HG03558 (cell line): ENCODE data around the gene COL18A1.

Experiments used
- ATAC-seq: cut with Tn5 transposase; IDR thresholded peaks from one replicate; pipeline ENCODE4 v1.9.1; 2021; ENCODE audit warnings: moderate number of reproducible peaks; ENCODE audit not compliant: unreplicated experiment; ENCODE audit errors: extremely low read depth

The COL18A1 gene

GRCh38 chr21:45464309-45464708 is 59.3 kb downstream of the COL18A1 start:
- no peak for ATAC-seq

- no peak for ATAC-seq
These were observed 60.1 kb downstream of the COL18A1 start for GRCh38 chr21:45465105-45465504.

DNA sequence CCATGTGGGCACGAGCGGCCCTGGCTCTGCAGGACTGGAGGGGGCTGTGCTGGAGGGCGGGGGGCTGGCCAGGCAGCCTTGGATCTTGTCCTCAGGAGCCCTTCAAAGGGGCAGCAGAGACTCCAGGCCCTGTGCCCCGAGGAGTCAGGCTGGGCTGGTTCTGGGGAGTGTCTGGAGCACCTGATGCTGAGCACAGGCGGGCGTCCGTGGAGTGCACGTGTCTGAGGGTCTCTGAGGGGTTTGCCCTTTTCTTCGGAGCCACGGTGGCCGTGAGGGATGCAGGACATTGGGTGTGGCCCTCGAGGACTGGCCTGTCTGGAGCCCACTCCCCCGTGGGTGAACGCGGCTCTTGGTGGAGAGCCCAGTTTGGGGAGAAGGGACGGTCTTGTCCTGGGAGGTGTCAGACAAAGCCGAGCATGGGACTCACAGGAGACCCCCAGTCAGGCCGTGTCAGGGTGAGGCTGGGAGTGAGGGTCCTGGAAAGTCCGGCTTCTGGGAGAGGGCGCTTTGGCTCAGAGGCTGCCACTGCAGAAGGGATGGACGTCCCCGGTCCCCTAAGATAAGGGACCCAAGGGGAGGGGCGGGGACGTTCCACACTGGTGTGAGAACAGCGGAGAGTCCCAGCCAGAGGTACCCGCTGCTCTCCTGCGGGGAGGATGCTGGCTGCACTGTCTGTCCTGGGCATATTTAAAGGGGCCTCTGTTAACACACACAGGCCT is 60.8 kb downstream of the COL18A1 start:
- no peak for ATAC-seq

DNA sequence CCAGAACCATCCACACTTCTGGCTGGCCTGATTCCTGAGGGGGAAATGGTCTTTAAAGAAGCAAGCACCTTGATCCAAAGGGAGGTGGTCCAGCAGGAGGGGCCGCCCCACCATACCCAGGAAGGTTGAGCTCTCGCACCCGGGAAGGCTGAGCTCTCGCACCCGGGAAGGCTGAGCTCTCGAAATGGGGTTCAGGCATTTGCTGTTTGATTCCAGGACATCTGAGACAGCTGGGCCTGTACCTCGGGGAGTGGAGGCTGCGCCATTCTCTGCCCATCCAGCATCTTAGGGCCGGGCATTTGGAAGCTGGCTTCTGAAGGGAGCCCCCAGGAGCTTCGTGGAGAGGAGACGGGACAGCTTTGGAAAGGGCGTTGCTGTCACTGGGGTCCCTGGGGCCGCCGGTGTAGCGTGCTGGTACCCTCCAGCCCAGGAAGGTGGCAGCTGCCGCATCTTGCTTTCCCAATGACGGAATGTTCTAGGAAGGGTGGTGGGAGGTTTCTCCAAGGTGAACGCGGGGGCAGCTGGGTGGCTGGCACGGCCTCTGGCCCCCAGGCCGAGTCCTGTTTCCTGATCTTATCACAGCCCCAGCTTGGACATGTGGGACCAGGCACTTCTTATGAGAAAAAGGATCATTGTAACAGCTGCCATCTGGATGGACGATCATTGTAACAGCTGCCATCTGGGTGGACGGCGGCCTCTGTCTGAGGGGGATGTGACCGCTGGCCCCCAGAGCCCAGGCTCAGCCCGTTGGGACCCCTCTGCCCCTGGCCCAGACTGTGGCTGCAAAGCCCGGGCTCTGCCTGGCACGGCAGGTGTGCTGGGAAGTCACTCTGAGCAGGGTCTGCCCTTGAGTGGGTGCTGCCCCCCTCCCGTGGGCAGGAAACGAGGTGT is 61.6 kb downstream of the COL18A1 start:
- ATAC-seq: no peak

DNA sequence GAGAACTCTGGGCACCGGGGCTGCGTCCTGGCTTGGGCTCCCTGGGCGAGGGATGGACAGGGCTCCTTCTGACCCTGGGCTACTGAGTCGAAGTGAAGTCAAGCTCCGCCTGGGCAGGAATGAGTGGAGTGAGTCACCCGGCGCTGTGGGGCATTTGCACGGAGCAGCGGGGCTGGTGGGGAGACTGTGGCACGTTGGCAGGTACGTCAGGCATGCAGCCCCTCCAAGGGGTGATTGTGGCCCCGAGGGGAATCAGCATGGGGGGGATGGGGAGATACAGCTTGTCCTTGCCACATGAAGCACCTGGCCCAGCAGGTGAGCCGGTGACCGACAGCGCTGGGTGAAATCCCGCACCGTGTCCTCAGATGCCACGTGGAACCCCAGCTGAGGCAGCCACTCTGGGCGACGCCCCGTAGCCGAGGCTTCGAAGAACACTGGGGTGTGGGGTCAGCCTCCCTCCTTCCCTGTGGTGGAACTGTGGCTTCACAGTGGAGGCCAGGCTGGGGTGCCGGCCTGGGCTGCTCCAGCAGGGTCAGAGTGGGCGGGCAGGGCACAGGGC is 62.3 kb downstream of the COL18A1 start:
- no peak for ATAC-seq

DNA sequence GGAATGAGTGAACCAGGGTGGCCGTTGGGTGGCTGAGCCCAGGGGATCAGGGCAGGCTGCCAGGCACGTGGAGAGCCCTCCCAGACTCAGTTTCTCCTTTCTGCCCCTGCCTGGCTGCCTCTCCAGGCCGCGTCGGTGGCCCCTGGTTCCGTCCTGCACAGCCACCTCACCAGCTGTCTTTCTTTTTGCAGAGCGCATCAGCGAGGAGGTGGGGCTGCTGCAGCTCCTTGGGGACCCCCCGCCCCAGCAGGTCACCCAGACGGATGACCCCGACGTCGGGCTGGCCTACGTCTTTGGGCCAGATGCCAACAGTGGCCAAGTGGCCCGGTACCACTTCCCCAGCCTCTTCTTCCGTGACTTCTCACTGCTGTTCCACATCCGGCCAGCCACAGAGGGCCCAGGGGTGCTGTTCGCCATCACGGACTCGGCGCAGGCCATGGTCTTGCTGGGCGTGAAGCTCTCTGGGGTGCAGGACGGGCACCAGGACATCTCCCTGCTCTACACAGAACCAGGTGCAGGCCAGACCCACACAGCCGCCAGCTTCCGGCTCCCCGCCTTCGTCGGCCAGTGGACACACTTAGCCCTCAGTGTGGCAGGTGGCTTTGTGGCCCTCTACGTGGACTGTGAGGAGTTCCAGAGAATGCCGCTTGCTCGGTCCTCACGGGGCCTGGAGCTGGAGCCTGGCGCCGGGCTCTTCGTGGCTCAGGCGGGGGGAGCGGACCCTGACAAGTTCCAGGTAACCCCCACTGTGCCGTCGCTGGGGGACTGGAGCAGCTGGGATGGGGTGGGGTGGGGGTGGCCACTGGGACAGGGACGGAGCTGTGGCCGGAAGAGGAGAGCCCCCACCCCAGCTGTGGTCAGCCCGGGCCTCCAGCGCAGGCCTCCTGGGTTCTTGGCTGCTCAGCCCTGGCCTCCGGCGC is 63.3 kb downstream of the COL18A1 start:
- ATAC-seq: no peak

DNA sequence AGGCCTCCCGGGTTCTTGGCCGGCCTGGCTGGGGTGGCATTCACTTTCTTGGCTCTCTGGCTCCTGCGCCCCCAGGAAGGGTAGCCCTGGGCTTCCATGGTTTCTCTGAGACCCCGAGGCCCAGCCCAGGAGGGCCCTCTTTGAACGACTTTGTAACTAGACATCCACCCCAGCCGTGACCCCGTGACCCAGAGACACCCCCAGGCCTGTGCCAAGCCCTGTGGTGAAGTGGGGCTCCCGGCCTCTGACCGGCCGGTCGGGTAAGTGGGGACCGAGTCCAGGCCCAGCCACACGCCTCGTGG is 64.0 kb downstream of the COL18A1 start:
- no peak for ATAC-seq

DNA sequence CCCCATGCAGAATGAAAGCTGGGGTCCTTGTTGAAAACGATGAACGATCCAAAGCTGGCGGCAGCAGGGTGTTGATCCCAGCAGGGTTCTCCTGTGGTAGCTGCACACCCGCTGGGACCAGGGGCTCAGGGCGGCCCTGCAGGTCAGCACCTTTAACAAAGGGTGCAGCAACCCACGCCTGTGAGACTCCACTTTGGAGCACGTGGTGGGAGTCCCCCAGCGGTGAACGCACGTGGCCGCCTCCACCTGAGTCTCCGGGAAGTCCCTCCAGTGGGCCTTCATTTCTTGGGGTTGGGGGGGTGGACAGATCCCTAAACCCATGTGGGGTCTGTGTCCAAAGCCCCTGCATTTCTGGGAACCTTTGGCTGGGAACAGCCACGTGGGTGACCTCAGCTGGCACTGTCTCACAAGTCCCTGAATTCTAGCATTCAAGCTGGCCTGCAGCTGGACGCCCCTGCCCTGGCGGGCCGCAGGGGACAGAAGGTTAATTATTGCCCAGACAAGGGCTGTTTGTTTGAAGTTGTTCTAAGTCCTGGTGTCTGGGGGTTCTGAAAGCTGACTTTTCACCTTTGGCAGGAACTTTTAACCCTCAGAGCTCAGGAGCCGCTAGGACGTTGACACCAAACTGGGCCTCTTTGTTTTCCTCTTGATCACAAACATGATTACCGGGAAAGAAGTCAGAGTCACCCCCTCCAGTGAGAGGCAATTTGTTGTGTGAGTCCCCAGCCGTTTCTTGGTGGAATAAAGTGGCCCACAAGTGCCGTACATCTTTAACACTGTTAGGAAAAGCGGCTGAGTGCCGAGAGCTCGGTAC is 64.5 kb downstream of the COL18A1 start:
- no peak for ATAC-seq

DNA sequence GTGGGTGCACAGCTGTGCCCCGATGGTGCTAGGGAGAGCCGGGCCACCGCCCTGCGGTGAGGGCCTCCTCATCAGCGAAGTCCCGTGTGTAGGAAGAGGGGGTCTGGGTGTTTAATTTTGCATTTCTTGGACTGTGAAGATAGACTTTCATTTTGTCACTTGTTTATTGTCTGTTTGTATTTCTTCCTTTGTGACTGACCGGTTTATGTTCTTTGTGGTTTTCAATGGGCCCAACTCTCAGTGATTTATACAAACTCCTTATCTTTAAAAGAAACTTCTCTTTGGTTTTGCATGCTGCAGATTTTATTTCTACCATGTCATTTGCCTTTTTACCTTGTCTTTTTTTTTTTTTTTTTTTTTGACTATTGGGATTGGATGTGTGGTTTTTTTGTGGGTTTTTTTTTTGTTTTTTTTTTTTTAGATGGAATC is 65.1 kb downstream of the COL18A1 start:
- ATAC-seq: no peak

DNA sequence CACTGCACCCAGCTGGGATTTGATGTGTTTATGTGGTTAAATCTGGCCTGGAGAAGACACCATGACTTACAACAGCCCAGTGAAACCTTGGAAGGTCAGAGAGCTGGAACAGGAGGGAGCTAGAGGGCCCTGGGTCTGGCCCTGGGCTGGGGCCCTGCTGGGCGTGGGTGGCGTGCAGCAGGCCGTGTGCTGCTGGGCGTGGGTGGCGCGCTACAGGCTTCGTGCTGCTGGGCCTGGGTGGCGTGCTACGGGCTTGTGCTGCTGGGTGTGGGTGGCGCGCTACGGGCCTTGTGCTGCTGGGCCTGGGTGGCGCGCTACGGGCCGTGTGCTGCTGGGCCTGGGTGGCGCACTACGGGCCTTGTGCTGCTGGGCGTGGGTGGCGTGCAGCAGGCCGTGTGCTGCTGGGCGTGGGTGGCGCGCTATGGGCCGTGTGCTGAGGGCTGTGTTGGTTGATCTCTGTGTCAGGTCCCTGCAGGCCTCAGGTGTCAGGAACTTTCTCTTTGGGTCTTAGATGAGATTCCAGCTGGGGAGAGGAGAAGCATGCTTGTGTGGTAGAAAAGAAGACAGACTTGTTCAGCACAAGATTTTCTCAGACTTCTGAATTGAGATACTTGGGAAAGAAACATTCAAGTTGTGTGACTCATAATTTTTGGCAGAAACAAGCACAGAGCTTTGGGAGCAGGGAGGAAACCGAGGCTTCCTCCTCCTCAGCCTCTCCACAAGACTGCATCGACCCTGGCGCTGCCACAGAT is 66.0 kb downstream of the COL18A1 start:
- no peak for ATAC-seq

DNA sequence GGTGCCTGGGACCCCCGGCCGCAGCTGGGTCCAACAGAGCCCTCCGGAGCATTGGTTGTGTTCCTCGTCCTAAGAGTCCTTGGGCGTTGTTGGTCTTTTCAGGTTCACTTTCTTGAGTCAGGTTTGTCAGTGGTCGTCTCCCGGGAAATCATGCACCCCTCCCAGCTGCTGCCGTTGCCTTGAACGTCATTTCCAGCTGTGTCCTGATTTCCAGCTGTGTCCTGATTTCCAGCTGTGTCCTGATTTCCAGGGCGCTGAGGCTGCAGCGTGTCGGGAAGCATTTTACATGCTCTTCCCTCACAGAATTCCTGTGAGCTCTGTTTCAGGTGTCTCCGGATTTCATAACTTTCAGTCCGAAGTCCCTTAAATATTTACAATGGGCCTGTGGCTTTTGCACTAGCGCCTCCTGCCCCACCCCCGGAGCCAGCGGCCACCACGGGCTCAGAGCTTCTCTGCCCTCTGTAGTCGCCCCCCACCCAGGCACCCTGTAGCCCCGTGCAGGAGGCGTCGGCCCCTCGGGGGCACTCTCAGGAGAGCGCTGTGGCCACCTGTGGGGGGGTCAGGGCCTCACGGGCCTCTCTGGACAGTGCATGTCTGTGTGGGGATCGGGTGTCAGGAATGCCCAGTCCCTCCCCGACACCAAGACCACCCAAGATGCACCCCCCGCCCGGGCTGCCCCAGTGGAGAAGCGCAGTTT is 66.7 kb downstream of the COL18A1 start:
- ATAC-seq: no peak

DNA sequence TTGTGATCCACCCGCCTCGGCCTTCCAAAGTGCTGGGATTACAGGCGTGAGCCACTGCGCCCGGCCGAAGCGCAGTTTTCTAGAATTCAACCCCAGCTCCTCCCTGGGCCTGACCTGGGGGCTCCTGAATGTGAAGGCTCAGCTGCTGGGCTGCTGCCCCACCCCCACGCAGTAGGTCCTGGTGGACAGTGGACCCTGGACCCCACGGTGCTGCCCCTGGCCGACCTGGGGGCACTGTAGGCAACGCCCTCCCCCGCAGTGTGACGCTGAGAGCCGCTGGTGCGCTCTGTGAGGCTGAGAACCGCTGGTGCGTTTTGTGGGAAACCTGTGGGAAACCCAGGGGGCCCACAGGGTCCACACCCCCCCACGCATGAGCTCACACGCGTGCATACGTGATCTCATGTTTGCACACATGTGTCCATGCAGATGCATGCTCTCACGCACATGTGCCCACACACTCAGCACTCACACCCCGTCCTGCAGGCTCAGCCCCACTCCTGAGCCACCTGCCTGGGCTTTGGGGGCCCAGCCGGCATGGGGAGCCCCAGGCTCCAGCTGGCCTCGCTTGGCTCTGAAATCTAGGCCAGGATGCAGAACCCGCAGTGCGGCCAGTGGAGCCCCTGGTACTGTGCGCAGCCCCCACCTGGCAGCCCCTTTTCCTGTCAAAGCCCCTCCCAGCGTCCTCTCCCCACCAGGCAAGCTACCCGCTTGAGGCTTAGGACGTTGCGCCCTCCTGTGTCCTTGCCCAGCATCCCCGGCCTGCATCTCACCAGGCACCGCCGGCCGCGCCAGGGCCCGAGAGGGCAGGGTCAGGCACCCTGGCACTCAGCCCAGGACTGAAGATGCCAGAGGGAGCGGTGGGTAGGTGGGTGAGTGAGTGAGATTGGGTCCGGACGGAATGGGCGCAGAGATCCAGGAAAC is 67.7 kb downstream of the COL18A1 start:
- ATAC-seq: no peak

GRCh38 chr21:45473496-45474322 is 68.7 kb downstream of the COL18A1 start:
- no peak for ATAC-seq

DNA sequence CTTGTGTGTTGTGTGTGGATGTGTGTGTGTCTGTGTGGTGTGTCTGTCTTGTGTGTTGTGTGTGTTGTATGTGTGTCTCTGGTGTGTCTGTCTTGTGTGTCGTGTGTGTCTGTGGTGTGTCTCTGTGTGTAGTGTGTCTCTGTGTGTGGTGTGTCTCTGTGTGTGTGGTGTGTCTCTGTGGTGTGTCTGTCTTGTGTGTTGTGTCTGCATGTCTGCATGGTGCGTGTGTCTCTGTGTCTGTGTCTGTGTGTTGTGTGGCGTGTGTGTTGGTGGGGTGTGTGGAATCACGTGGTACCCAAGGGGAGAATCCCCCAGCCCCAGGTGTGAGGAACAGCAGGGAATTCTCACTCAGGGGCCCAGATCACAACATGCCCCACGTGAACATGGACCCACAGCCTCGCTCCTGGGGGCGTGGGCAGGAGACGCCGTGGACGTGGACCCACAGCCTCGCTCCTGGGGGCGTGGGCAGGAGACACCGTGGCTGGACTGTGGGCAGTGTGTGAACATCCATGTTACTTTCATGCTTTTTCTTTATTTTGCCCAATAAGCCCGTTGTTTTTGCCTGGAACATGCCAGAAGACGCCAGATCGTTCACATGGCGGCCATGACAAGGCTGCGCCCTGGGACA is 69.5 kb downstream of the COL18A1 start:
- ATAC-seq: no peak

DNA sequence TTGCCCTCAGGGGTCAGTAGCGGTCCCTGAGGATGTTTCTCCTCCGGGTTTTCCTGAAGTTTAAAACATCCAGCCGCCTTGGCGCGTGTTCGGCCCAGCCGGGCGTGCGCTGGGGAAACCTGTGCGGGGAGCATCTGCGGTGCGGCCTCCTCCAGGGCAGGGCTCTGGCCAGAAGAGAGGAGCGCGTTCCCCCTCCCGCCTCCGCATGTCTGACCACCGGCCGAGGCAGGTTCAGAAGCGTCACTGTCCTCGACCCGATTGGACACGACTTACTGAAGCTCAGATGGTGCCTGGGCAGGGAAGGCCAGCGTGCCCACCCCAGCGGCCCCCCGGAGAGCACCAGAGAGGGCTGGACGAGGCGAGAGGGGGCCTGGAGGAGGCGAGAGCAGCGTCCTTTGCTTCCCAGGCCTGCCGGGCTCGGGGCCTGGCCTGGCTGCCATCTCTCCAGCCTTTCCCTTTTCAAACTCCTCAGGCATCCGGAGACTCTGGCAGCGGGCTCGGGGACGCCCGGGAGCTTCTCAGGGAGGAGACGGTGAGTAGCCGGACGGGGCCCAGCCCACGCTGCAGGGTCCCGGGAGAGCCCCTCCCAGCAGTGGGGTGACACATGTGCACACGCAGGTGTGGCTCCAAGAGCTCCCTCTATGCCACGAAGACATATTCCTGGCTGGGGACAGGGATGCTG is 70.2 kb downstream of the COL18A1 start:
- ATAC-seq: no peak
